NCI-H446 (cell line): ENCODE data around the gene AGO1.
A peak's percentile ranks its signal among the peaks of the same experiment; 100 is the strongest.
"Not testable (repeated sequence)": the region's sequence is repeated elsewhere in the genome, so short reads cannot be mapped to it uniquely, and the experiment has no call there.

ENCODE experiments used
- DNase-seq, 2 experiments: peaks; one replicate each; lab custom pipeline; 2025; lab: John Stamatoyannopoulos, UW

The AGO1 gene

DNA sequence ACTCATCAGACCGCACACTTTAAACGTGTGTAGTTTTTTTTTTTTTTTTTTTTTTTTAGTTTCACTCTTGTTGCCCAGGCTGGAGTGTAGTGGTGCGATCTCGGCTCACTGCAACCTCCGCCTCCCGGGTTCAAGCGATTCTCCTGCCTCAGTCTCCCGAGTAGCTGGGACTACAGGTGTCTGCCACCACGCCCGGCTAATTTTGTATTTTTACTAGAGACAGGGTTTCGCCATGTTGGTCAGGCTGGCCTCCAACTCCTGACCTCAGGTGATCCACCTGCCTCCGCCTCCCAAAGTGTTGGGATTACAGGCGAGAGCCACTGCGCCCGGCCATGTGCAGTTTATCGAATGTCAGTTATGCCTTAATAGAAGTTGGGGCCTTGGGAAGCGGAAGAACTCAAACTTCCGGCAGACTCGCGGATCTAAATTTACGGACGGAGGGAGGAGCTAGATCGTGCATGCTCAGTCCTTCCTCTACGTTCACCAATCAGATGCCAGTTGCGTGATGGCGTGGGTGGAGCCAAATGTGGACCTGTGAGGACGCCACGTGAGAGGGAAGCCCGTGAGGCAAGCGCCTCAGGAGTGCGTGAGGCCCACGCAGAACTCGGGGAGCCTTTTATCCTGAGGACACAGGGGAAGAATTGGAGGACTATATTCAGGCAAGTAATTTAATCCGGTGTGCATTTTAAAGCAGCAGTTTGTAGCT, 13.6 kb upstream of the AGO1 start:
- DNase-seq = not testable (repeated sequence)

DNA sequence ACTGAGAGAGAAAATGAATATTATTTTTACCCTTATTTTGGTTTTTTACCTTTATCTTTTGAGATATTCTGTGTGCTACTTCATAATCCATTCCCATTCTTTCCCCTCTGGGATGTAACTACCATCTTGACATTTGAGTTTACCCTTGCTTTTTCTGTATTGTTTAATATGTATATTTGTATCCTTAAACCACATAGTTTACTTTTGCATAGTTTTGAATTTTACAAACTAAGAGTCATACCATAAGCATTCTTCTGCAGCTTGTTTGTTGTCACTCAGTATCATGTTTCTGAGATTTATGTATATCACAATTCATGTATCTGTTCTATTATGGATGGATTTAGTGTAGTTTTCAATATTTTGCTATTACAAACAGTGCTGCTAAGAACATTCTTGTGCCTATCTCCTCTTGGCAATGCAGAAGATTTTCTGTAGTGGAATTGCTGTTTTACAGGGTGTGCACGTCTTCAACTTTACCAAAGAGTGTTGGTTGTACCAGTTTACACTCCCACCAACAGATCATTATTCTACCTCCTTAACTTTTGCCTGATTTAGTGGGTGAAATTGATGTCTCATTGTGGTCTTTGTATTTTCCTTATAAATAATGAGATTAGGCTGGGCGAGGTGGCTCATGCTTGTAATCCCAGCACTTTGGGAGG, 12.2 kb upstream of the AGO1 start:
- DNase-seq = no peak

DNA sequence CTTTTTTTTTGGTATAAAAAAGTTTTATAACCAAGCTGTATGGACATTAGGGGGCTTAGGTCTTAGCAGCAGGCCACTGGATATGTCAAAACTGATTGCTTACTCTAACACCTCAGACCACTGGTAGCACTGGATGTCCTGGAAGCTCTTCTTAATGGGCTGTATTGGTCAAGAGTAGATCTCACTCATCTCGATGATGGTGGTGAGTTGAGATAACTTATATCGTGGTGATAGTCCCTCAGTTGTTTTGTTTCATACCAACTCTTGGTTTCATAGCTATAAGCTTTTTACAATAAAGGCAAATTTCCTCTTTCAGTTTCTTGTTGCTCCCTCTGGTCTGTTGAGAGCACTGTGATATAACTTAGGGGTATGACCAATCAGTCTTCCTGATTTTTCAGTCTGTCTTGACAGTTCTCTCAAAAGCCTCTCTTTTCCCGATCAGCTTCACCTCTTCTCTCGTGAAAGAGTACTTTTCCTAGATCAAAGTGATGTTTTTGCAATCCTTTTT, 9.7 kb upstream of the AGO1 start:
- DNase-seq = no peak

DNA sequence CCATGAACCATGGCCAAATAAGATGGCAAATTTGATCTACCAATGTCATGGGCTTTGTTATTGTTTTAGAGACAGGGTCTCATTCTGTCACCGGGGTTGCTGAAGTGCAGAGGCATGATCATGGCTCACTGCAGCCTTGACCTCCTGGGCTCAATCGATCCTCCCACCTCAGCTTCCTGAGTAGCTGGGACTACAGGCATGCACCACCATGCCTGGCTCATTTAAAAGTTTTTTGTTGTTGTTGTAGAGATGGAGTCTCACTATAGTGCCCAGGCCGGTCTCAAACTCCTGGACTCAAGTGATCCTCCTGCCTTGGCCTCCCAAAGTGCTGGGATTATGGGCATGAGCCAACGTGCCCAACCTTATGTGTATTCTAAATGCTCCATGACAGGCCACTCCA, 8.9 kb upstream of the AGO1 start:
- not testable (repeated sequence) for DNase-seq

DNA sequence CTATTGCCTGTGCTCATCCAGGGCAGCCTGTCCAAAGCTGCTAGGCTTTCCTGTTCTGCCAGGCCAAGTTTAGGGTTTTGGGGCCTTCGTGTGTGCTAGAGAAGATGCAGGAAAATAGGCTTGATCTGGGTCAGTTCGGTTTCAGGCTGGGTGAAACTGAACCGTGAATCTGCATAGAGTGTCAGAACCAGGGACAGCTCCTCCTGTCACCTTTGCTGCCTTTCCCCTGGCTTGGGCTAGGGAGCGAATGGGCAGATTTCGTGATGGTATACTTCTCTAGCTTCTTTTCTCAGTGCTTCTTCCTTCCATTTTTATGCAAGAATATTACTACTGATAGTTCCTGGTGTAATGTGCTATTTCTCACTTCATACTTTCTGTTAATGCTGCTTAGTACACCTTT, 6.0 kb upstream of the AGO1 start:
- no peak for DNase-seq

DNA sequence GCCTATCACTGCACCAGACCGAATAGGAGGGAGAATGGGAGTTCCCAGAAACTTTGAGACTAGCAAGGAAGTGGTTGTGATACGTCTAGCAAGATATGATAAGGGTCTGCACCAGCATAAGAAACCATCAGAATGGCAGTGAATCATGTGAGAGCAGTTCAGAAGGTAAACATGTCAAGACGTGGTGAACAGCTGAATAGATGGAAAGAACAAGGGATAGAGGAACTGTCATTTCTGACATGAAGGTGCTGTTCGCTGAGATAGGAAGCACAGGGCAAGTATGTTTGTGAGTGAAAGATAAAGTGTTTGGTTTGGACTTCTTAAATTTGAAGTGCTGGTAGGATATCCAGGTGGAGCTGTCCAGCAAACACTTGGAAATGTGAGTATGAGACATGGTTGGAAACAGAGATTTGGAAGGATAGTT, 1.1 kb upstream of the AGO1 start:
- no peak for DNase-seq

DNA sequence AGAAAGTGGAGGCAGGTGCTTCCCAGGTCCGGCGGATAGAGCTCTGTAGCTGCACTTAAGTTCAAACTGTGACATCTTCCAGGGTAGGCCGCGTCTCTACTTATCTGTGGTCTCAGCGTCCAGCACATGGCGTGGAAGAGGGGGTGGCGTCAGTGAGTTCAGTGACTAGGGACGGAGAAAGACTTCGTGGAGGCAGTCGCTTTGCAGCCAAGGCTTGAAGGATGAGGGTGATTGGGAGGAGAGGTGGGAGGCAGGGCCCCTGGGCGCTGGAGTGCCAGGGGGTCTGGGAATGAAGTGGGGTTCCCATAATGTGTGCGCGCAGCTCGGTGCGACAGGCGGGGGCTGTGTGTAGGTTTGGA, 444 bp upstream of the AGO1 start:
- DNase-seq = no peak

DNA sequence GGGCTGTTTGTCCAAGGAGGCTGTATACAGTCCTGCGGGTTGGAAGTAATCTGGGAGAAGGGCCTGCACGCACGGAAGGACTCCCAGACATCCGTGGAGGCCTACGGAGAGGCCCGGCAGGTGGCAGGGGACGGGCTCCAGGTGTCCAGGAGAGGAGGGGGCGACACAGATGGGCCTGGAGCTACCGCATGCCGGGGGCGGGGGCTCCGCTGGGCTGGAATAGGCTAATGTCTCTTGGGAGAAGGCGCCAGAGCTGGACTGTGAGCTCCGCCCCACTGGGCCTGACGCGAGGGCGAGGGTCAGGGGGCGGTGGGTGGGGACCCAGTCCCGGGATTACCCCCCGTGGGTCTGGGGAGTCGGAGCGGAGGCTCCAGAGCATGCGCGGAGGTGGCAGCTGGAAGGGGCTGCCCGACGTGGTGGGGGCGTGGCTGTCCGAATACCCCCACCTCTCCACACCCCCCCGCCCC, 659 bp downstream of the AGO1 start:
- DNase-seq = peak; percentile 10 to 63

DNA sequence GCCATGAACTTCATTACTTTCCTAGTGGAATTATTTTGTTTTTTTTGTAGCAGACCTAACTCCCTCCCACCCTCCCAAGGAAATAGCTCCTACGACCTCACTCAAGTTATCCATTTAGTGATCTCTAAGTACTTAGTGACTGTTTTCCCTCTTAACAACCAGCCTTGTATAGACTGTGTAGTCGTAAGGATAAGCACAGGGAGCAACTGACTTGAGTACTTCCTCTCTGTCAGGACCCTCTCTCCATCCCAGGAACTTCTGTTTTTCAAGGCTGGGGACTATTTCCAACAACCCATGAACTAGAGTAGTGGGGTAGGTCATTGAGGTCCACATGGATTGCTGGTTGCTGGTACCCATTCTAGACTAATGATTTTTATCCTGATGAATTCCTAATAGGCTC, 1.9 kb downstream of the AGO1 start:
- DNase-seq = no peak

DNA sequence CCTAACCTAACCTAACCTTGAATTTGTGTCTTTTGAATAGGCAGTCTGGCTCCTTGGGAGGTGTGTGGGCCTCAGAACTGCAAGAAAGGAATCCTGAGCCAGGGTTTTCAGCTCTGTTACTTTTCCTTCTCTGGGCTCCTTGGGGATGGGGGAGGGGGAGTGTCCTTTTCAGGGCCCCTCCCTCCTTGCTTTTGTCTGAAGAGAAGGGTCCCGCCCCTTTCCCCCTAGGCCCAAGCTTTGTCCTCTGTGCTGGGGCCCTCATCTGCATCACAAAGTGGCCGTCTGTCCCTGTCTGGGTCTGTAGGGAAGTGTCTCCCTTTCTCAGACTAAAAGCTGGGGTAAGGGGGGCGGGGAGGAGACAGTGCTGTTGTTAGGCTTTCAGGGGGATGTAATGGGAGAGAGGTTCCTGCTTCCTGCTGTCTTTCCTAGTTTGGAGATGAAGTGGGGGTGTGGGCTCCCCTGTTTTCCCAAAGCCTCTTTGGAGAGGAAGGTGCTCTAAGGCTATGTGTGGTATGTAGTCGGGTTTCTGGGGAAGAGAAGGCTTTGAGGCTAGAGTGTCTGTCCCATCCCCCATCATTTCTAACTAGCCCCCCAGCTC, 3.1 kb downstream of the AGO1 start:
- no peak for DNase-seq

DNA sequence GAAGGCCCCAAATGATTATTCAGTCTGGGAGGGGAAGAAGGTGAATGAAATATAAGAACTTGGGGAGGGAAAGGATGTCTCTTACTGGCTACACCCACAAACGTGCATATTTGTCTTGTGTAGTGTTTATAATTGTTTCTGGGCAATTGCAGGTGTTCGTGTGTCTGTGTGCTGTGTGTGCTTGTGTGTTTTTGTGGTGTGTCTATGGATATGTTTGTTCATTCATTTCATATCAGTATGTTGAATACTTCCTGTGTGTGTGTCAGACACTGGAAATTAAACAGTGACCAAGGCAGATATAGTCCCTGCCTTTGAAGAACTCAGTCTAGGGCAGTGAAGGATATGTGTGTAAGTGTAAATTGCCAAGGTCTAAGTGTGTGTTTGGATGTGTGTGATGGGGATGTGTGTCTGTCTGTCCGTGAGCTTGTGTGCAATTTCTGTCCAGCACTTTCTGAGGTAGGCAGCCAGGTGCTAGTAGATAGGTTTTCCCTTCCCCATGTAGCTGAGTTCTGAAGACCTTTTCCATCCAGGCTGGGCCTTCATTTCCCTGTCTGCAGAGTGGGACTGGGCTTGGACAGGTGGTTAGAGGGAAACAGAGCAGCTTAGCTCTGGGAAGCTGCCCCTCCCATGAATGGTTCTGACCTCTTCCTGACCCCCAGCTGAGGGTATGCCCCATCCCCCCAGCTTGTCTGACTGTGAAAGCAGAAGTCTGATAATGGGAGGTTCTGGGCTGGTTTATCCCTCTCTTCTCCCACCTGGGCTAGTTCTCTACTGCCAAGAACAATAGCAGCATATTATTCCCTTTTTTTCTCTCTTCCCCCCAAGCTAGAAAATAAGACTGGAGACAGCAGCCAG, 3.8 kb downstream of the AGO1 start:
- no peak for DNase-seq

DNA sequence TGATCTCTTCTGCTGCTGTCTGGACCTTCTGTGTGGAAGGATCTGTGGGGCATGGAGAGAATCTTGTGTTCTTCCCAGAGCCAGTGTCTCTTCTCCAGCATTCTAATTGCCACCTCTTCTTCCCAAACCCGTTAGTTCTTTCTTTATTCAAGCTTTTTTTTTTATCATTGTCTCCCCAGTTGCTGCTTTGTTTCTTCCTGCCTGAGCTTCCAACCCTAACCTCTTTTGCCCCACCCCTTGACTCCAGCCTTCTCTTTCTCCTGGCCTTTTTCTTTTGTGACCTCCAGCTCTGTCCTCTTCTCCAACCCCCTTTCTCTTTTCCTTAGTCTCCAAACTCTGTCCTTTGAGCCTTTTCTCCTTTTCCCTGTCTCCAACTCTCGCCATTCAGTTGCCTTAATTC, 4.5 kb downstream of the AGO1 start:
- no peak for DNase-seq

DNA sequence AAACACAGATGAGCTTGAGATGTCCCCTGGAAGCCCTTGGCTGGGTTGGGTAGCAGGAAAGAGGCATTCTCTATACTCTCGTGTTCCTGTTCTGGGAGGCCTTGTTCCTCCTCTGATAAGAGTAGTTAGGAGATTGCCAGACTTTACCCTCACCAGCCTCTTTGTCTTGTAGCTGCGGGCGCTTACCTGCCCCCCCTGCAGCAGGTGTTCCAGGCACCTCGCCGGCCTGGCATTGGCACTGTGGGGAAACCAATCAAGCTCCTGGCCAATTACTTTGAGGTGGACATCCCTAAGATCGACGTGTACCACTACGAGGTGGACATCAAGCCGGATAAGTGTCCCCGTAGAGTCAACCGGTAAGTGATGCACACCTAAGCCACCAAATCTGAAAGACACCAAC, 5.2 kb downstream of the AGO1 start:
- DNase-seq = no peak

DNA sequence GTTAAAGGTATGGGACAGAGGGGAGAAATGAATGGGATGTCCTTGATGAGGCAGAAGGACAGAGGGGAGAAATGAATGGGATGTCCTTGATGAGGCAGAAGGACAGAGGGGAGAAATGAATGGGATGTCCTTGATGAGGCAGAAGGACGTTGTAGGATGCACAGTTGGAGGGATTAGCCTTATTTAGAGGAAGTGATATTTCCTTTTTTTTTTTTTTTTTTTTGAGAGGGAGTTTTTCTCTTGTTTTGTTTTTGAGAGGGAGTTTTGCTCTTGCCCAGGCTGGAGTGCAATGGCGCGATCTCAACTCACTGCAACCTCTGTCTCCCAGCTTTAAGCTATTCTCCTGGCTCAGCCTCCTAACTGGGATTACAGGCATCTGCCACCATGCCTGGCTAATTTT, 6.0 kb downstream of the AGO1 start:
- not testable (repeated sequence) for DNase-seq

DNA sequence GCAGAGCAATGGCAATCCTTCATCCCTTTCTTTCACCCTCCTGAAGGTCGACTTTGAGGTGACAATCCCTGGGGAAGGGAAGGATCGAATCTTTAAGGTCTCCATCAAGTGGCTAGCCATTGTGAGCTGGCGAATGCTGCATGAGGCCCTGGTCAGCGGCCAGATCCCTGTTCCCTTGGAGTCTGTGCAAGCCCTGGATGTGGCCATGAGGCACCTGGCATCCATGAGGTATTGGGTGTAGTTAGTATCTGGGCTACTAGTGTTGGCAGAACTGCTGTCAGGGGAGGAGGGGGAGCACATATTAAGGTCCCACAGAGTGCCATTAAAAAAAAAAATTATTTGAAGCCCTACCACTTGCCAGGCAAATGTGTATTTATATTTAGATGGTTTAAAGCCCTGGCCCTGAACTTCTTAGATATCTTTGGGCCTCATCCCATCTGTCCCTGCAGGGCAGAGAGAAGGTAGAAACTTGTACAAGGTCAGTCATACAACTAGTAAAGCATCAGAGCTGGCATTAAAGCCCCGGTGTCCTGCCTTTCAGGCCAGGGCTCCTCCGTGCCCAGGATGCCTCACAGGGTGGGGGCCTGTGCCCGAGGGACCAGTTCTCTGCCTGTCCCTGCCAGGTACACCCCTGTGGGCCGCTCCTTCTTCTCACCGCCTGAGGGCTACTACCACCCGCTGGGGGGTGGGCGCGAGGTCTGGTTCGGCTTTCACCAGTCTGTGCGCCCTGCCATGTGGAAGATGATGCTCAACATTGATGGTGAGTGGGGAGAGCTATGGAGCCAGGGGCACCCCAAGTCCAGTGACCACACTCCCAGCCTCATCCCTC, 10.3 kb downstream of the AGO1 start:
- no peak for DNase-seq

DNA sequence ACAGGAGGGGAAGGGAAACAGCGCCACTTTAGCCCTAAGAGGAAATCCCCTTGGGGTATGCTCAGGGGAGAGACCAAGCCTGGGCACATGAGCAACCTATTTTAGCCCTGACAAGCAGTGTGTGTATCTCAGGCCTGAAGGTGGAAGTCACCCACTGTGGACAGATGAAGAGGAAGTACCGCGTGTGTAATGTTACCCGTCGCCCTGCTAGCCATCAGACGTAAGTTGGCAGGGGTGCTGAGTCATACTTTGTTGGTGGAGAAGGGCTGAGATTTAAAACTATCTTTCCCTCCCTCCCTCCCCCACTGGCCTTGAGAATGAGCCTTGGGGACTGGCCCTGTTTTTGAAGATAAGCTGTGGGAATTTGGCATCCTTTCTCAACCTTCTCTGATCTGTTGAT, 11.2 kb downstream of the AGO1 start:
- DNase-seq = no peak

DNA sequence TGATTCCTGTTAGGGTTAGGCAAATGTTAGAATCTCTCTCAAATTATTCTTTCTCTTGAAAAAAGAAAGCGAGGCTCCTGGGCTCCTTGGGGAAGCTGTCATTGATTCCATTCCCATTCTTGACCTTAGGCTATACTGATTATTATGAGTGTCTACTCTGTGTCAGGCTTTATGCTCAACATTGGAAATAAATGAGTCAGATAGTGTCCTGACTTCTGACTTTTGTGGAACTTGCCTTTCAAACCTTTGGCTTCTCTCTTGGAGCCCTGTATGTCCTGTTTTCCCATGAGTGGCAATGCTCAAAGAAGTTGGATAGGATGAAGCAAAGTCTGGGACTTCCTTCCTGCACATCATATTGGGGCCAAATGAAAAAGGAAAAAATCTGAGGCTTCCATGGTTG, 11.6 kb downstream of the AGO1 start:
- DNase-seq = no peak

DNA sequence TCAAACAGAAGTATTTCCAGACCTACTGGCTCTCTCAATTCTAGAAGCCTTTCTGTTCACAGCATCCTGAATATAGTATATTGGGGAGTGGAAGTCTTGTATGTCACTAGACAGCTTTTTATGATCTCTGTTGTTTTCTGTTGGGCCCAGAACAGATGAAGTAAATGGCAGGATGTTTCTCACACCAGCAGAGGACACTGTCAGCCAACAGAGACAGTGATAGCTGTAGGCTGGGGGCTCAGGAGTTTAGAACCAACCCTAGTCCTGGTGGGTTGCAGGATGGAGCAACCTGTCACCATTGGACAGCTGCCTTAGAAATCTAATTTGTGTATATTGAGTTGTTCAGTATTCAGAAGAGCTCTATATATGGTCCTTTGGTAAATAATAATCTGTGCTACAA, 16.9 kb downstream of the AGO1 start:
- no peak for DNase-seq

DNA sequence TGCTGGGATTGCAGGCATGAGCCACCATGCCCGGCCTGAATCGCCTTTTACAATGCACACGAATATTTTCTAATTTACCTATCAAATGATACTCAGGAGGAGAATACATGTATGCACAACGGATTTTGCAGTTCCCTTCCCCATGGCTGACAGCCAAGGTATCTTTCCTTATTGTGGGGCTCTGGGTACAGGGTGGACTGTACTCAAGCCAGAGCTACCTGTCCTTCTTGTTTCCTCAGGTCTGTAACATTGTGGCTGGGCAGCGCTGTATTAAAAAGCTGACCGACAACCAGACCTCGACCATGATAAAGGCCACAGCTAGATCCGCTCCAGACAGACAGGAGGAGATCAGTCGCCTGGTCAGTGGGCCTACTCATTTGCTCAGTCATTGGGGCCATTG, 18.2 kb downstream of the AGO1 start:
- no peak for DNase-seq

DNA sequence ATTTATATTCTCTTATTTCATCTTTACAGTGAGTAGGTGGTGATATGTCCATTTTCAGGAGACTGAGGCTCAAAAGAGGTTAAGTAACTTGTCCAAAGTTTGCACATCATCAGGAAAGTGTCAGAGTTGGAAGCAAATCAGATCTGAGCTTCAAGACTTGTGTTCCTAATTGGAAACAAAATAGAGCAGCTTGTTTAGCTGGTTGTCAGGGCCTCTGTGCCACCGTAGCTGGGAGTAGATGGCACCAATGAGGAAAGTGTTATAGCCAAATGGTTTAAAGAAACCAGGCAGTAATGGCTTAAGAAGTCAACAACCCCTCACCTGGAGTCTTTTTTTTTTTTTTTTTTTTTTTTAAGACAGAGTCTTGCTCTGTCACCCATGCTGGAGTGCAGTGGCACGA, 19.7 kb downstream of the AGO1 start:
- no peak for DNase-seq

DNA sequence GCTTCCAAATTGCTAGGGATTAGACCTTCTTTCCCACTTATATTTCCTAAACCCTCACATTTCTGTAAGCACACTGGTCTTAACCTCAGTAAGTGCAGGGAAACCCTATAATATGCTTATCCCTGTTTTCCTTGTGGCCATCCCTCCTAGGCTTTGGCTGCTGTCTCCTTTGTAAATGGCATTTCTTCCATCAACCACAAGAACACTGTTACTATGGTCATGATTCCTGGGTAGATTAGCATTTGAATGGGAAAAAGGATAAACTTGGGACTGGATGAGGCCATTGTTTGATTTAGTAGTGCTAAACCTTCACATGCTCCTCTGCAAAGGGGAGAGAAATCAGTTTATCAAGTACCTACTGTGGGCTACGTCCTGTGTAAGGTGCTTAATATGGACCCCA, 31.7 kb downstream of the AGO1 start:
- no peak for DNase-seq

DNA sequence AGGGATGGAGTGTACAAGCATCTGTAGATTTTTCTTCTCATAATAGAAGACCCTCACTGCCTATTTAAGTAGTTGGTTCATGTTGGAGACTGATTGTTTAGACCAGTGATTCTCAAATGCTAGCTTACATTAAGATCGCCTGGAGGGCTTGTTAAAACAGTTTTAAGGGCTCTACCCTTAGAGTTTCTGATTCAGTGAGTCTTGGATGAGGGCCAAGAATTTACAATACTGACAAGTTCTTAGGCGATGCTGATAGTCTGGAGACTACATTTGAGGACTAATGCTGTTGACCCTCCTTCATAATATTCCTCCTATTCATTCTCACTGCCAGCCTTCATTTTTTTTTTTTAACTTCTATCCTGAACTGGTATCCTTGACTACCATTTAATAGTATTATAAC, 32.7 kb downstream of the AGO1 start:
- DNase-seq = no peak
